Astrocyte of the cerebellum (primary cell): ENCODE results near the gene ERO1A.

Source experiments
- DNase-seq: peaks from one replicate; pipeline ENCODE4 v3.0.0-alpha.2; 2011; ENCODE audit warnings: low read depth
- H3K4me3 ChIP-seq: 2 replicates; pipeline ENCODE4 v1.5.1; 2011; ENCODE audit warnings: mild to moderate bottlenecking, low read depth, low read length, moderate library complexity
- CTCF ChIP-seq: IDR thresholded peaks from 2 replicates; pipeline ENCODE4 v1.5.1; 2012; ENCODE audit warnings: low read length, low read depth, moderate library complexity, mild to moderate bottlenecking; ENCODE audit errors: missing control alignments
- in situ Hi-C: cut with HindIII; loops from 2 replicates; pipeline ENCODE4 v1.10.0; 2017; ENCODE audit warnings: low sequenced_read_pairs

ERO1A gene

GRCh38 chr14:52660832-52661231 is 34.5 kb downstream of the ERO1A start:
- in situ Hi-C loops, result no loop called here
- DNase-seq, result no peak
- no peak for TF ChIP-seq CTCF
- H3K4me3 ChIP-seq, result no peak overlapping the region

- DNase-seq, result no peak
- no peak overlapping the region for H3K4me3 ChIP-seq
- TF ChIP-seq CTCF, result no peak
- in situ Hi-C loops, result no loop called here
Observed at GRCh38 chr14:52660325-52660724, 35.0 kb downstream of the ERO1A start.

GRCh38 chr14:52656905-52657304 is 38.5 kb downstream of the ERO1A start:
- in situ Hi-C loops, result no loop called here
- TF ChIP-seq CTCF, result no peak
- no peak for DNase-seq
- no peak overlapping the region for H3K4me3 ChIP-seq

GRCh38 chr14:52650774-52651173 is 44.6 kb downstream of the ERO1A start:
- in situ Hi-C loops, result no loop called here
- TF ChIP-seq CTCF, result no peak
- no peak overlapping the region for H3K4me3 ChIP-seq
- no peak for DNase-seq

GRCh38 chr14:52649511-52649910 is 45.8 kb downstream of the ERO1A start:
- no peak overlapping the region for H3K4me3 ChIP-seq
- TF ChIP-seq CTCF, result no peak
- in situ Hi-C loops, result no loop called here
- DNase-seq, result no peak

GRCh38 chr14:52641745-52642144 is 53.6 kb downstream of the ERO1A start:
- H3K4me3 ChIP-seq, result no peak overlapping the region
- in situ Hi-C loops, result no loop called here
- TF ChIP-seq CTCF, result no peak
- DNase-seq, result no peak

GRCh38 chr14:52640137-52640536 is 55.2 kb downstream of the ERO1A start:
- in situ Hi-C loops, result no loop called here
- no peak for DNase-seq
- TF ChIP-seq CTCF, result no peak
- no peak overlapping the region for H3K4me3 ChIP-seq
